K562 (cell line): Measurements from ENCODE around the gene APC. TPM values are rescaled to one million over a fixed set of nuclear protein-coding genes. Genes with fewer than 3 reads are reported as not detected.

Experiments
- ADNP ChIP-seq: fragments of 200-800 bp; sonication (Bioruptor generic); IDR thresholded peaks from 2 replicates; pipeline ENCODE4 v1.6.1; 2016; ENCODE audit warnings: missing genetic modification characterization, missing compliant biosample characterization
- ARID3B ChIP-seq: fragments of 250-450 bp; sonication (Bioruptor Pico); IDR thresholded peaks from 2 replicates; pipeline ENCODE4 v1.4.0; 2020; ENCODE audit warnings: borderline replicate concordance
- CBX1 ChIP-seq: sonication (generic); IDR thresholded peaks from 2 replicates; pipeline ENCODE4 v1.6.1; 2016; ENCODE audit warnings: antibody characterized with exemption, low read depth, mild to moderate bottlenecking
- ELF4 ChIP-seq: fragments of 450-650 bp; formaldehyde crosslinking; IDR thresholded peaks from 2 replicates; pipeline ENCODE4 v1.4.0; 2022; ENCODE audit warnings: missing genetic modification characterization
- FOXJ2 ChIP-seq: fragments of 200-800 bp; sonication (Bioruptor generic); IDR thresholded peaks from 2 replicates; pipeline ENCODE4 v1.6.1; 2016; ENCODE audit warnings: missing genetic modification characterization, missing compliant biosample characterization
- GMEB1 ChIP-seq: fragments of 250-450 bp; sonication (Bioruptor Pico); IDR thresholded peaks from 2 replicates; pipeline ENCODE4 v1.4.0; 2020; ENCODE audit warnings: mild to moderate bottlenecking
- GTF2E2 ChIP-seq: fragments of 200-800 bp; sonication (Bioruptor generic); IDR thresholded peaks from 2 replicates; pipeline ENCODE4 v1.6.1; 2016; ENCODE audit warnings: missing genetic modification characterization, missing compliant biosample characterization
- HNRNPUL1 ChIP-seq: fragments of 200-400 bp; formaldehyde crosslinking; IDR thresholded peaks from 2 replicates; pipeline ENCODE4 v1.6.1; 2017; ENCODE audit warnings: low read length
- NBN ChIP-seq: fragments of 450-650 bp; IDR thresholded peaks from 2 replicates; pipeline ENCODE4 v1.6.1; 2016; ENCODE audit warnings: low read depth, mild to moderate bottlenecking
- NFRKB ChIP-seq: fragments of 450-650 bp; IDR thresholded peaks from 2 replicates; pipeline ENCODE4 v1.6.1; 2016; ENCODE audit warnings: low read depth
- PHF21A ChIP-seq: fragments of 450-650 bp; IDR thresholded peaks from 2 replicates; pipeline ENCODE4 v1.6.1; 2017; ENCODE audit warnings: low read depth, borderline replicate concordance
- RFX1 ChIP-seq: fragments of 450-650 bp; IDR thresholded peaks from 2 replicates; pipeline ENCODE4 v1.6.1; 2016; ENCODE audit warnings: mild to moderate bottlenecking, moderate library complexity
- RFX7 ChIP-seq: fragments of 250-450 bp; sonication (Bioruptor Pico); IDR thresholded peaks from 2 replicates; pipeline ENCODE4 v1.5.1; 2021; ENCODE audit warnings: mild to moderate bottlenecking
- RNF219 ChIP-seq: fragments of 250-450 bp; sonication (Bioruptor Pico); IDR thresholded peaks from 2 replicates; pipeline ENCODE4 v1.5.0; 2022; ENCODE audit warnings: mild to moderate bottlenecking
- SAFB2 ChIP-seq: fragments of 200-400 bp; formaldehyde crosslinking; IDR thresholded peaks from 2 replicates; pipeline ENCODE4 v1.6.1; 2018; ENCODE audit warnings: borderline replicate concordance, low read length, low read depth, moderate library complexity; ENCODE audit not compliant: severe bottlenecking
- SMC3 ChIP-seq: conservative IDR thresholded peaks from 2 replicates; pipeline ENCODE4 v1.6.1; 2011; ENCODE audit warnings: low read depth, low read length, improper control_type of control experiment; ENCODE audit not compliant: insufficient read depth
- SRF ChIP-seq, 2 experiments: fragments of 250-450, 450-650 bp in 1 of 2; sonication (Bioruptor Pico) in 1 of 2; sonication (generic) in 1 of 2; formaldehyde crosslinking; IDR thresholded peaks; 2 replicates each; pipeline versions ENCODE4 v1.5.0 to v1.5.1; 2020 to 2022; ENCODE audit warnings: mild to moderate bottlenecking in 1 of 2, missing genetic modification reagents in 1 of 2
- TAF7 ChIP-seq: fragments of 450-650 bp; IDR thresholded peaks from 2 replicates; pipeline ENCODE4 v1.6.1; 2016; ENCODE audit warnings: missing genetic modification characterization, missing compliant biosample characterization
- USF1 ChIP-seq: sonication (generic); formaldehyde crosslinking; IDR thresholded peaks from 2 replicates; pipeline ENCODE4 v1.9.0; 2022; ENCODE audit warnings: mild to moderate bottlenecking, missing genetic modification reagents
- ZNF699 ChIP-seq: fragments of 250-450 bp; sonication (Bioruptor Pico); IDR thresholded peaks from 2 replicates; pipeline ENCODE4 v1.8.0; 2021; ENCODE audit warnings: mild to moderate bottlenecking, moderate library complexity; ENCODE audit not compliant: insufficient replicate concordance
- polyA plus RNA-seq, 8 experiments: library from polyadenylated mRNA; depleted of rRNA in 4 of 8; stranded (reverse) in 5 of 8; unstranded in 3 of 8; fragments of >200 nt; fragmentation: Nextera tagmentation in 2 of 8; fragmentation: Illumina TruSeq in 1 of 8; extraction: Ambion mirVana in 2 of 8; extraction: Trizol in 1 of 8; gene quantifications; 2 replicates each; pipeline versions ENCODE4 v1.2.1 to v1.2.3, GENCODE V29; 2011 to 2014; ENCODE audit warnings: inconsistent platforms in 1 of 8, missing spikeins in 1 of 8
- total RNA-seq, 7 experiments: library from RNA; depleted of rRNA in 6 of 7; stranded (reverse); fragments of >200 nt in 6 of 7; fragmentation: Illumina TruSeq in 2 of 7; extraction: Trizol in 2 of 7; gene quantifications; 2 replicates each; pipeline versions ENCODE4 v1.2.1 to v1.2.3, GENCODE V29; 2011 to 2021; ENCODE audit warnings: low replicate concordance in 1 of 7

Gene APC
- total and polyA plus RNA-seq, 9 of the 15 experiments (the other 6 are each of a cell fraction or from before 2014, with no cell fraction given), result 5.7 to 29.5 (median 15.4) TPM

GRCh38 chr5:112707187-112708102 is 30.2 kb upstream of the APC start (continued):
- 0 out of 2 replicates have a peak, but pooled peaks have one; percentile 8 for TF ChIP-seq SMC3
- TF ChIP-seq GTF2E2, result peak; percentile 72
- TF ChIP-seq GMEB1 (CRISPR knock-in tag), result no peak
- TF ChIP-seq FOXJ2 (tag), result no peak
- no peak for TF ChIP-seq ARID3B (CRISPR knock-in tag)
- TF ChIP-seq USF1, result no peak; the same call in 1 of the 2 replicates
- TF ChIP-seq HNRNPUL1, result no peak
- no peak for TF ChIP-seq ZNF699 (CRISPR knock-in tag)
- TF ChIP-seq ELF4 (CRISPR knock-in tag), result no peak
- peak; percentile 53 for TF ChIP-seq RFX1
- TF ChIP-seq RNF219 (CRISPR knock-in tag), result no peak
- TF ChIP-seq CBX1, result peak; percentile 88; the same call in 1 of the 2 replicates
- TF ChIP-seq NFRKB, result 0 out of 2 replicates have a peak, but pooled peaks have one; percentile 54
- TF ChIP-seq RFX7, result no peak
- no peak for TF ChIP-seq ADNP (tag)
- no peak for TF ChIP-seq PHF21A
- TF ChIP-seq TAF7, result peak; percentile 33; the same call in 1 of the 2 replicates
- TF ChIP-seq SRF (CRISPR knock-in tag; IDR thresholded peaks at IDR 0.05), result peak in 1 of 2 experiments; percentile 14; a peak in 1 of 4 replicates
- no peak for TF ChIP-seq SAFB2
- TF ChIP-seq NBN, result no peak; the same call in 1 of the 2 replicates
